GM12874 (cell line): ENCODE data around the gene PPFIA1.

Experiments used
- CTCF ChIP-seq: IDR thresholded peaks from 2 replicates; pipeline ENCODE4 v1.5.1; 2011; ENCODE audit warnings: low read depth, mild to moderate bottlenecking, control low read depth, low read length, moderate library complexity; ENCODE audit not compliant: insufficient read depth

Gene PPFIA1

GRCh38 chr11:70307176-70307575, 36.7 kb downstream of the PPFIA1 start:
- no peak for TF ChIP-seq CTCF

GRCh38 chr11:70311616-70312015, 41.1 kb downstream of the PPFIA1 start:
- TF ChIP-seq CTCF = no peak

GRCh38 chr11:70312401-70313357, 42.2 kb downstream of the PPFIA1 start:
- no peak for TF ChIP-seq CTCF

- no peak for TF ChIP-seq CTCF
Observed at GRCh38 chr11:70313945-70314344, 43.5 kb downstream of the PPFIA1 start.

- no peak for TF ChIP-seq CTCF
Observed at GRCh38 chr11:70314730-70315129, 44.2 kb downstream of the PPFIA1 start.

GRCh38 chr11:70315716-70316115, 45.2 kb downstream of the PPFIA1 start:
- no peak for TF ChIP-seq CTCF

GRCh38 chr11:70317581-70318305, 47.3 kb downstream of the PPFIA1 start:
- no peak for TF ChIP-seq CTCF
